Panc1 (cell line): ENCODE results near the gene CACNA1E. TPM values are rescaled to one million over a fixed set of nuclear protein-coding genes. Genes with fewer than 3 reads are reported as not detected.

Source experiments
- ATAC-seq: fragments of 200-7000 bp; cut with Tn5 transposase; 2 replicates; pipeline ENCODE4 v1.9.1; 2020; ENCODE audit warnings: mild to moderate bottlenecking, moderate library complexity
- BruUV-seq: library from RNA; stranded (reverse); fragments of 400-500 nt; replicated peaks from 2 replicates; lab custom pipeline; 2021; lab: Mats Ljungman, UMichigan
- CTCF ChIA-PET: fragments of 300-600 bp; sonication (Branson Sonifier 250); formaldehyde crosslinking; loops from one replicate; lab custom pipeline; 2022; ENCODE audit warnings: antibody characterized with exemption; lab: Charles Lee
- POLR2A ChIA-PET: fragments of 300-600 bp; sonication (Branson Sonifier 250); formaldehyde crosslinking; loops from one replicate; lab custom pipeline; 2022; ENCODE audit warnings: antibody characterized with exemption; lab: Charles Lee
- DNase-seq: peaks from one replicate; pipeline ENCODE4 v3.0.0-alpha.2; 2010; ENCODE audit warnings: low read depth, low spot score
- H3K27ac ChIP-seq: 2 replicates; pipeline ENCODE4 v1.5.1; 2011; ENCODE audit warnings: mild to moderate bottlenecking, low read length, inconsistent platforms
- H3K27me3 ChIP-seq: fragments of 200-500 bp; sonication (Bioruptor generic); 2 replicates; pipeline ENCODE4 v1.6.0; 2014; ENCODE audit warnings: low read length, inconsistent platforms; ENCODE audit not compliant: control insufficient read depth, insufficient read depth
- H3K36me3 ChIP-seq: fragments of 200-500 bp; sonication (Bioruptor generic); 2 replicates; pipeline ENCODE4 v1.5.1; 2014; ENCODE audit warnings: inconsistent platforms, mild to moderate bottlenecking, low read length, moderate library complexity; ENCODE audit not compliant: control insufficient read depth, insufficient read depth
- H3K4me1 ChIP-seq: 2 replicates; pipeline ENCODE4 v1.5.1; 2011; ENCODE audit warnings: inconsistent platforms, mild to moderate bottlenecking, low read length, moderate library complexity; ENCODE audit not compliant: control insufficient read depth, insufficient read depth
- H3K4me3 ChIP-seq, 2 experiments: 2 replicates each; pipeline ENCODE4 v1.5.1; 2011 to 2012; ENCODE audit warnings: low read depth in 2 of 2, low read length in 2 of 2, mild to moderate bottlenecking in 2 of 2, inconsistent platforms in 1 of 2, moderate library complexity in 1 of 2
- H3K9me3 ChIP-seq: fragments of 200-500 bp; sonication (Bioruptor generic); 2 replicates; pipeline ENCODE4 v1.5.1; 2014; ENCODE audit warnings: low read depth, mild to moderate bottlenecking, inconsistent platforms, low read length, moderate library complexity; ENCODE audit not compliant: control insufficient read depth, insufficient read depth
- CTCF ChIP-seq: fragments of 450-650 bp; IDR thresholded peaks from 2 replicates; pipeline ENCODE4 v1.5.1; 2017; ENCODE audit warnings: mild to moderate bottlenecking
- POLR2AphosphoS5 ChIP-seq: IDR thresholded peaks from 2 replicates; pipeline ENCODE4 v1.6.1; 2012; ENCODE audit warnings: mild to moderate bottlenecking, low read depth, low read length, moderate library complexity
- SIN3A ChIP-seq: IDR thresholded peaks from 2 replicates; pipeline ENCODE4 v1.6.1; 2012; ENCODE audit warnings: low read depth, mild to moderate bottlenecking, low read length, moderate library complexity, borderline replicate concordance; ENCODE audit not compliant: insufficient read depth
- TCF7L2 ChIP-seq: IDR thresholded peaks from 2 replicates; pipeline ENCODE4 v1.6.1; 2011; ENCODE audit warnings: mild to moderate bottlenecking, low read depth, low read length, inconsistent platforms
- in situ Hi-C: cut with HindIII; loops from 2 replicates; pipeline ENCODE4 v1.10.0; 2016; ENCODE audit warnings: low sequenced_read_pairs, low pct_unique_long_range_greater_than_20kb
- intact Hi-C: fragments of 100-400 bp; cut with micrococcal nuclease; formaldehyde crosslinking; loops from one replicate; pipeline ENCODE4 v1.10.0; 2022; ENCODE audit not compliant: unreplicated experiment
- total RNA-seq: library from RNA; stranded (reverse); gene quantifications from one replicate; pipeline ENCODE4 v1.2.1, GENCODE V29; 2021; ENCODE audit not compliant: unreplicated experiment
- TF ChIP-seq, protein P1 (sequence below), 2 experiments: IDR thresholded peaks; 2 replicates each; pipeline ENCODE4 v1.6.1; 2011 to 2012; ENCODE audit warnings: low read depth in 2 of 2, control low read depth in 1 of 2, low read length in 1 of 2, mild to moderate bottlenecking in 1 of 2, moderate library complexity in 1 of 2; ENCODE audit not compliant: insufficient read depth in 1 of 2

The CACNA1E gene
- total RNA-seq, 1 experiment from 2014 or later: not detected

DNA sequence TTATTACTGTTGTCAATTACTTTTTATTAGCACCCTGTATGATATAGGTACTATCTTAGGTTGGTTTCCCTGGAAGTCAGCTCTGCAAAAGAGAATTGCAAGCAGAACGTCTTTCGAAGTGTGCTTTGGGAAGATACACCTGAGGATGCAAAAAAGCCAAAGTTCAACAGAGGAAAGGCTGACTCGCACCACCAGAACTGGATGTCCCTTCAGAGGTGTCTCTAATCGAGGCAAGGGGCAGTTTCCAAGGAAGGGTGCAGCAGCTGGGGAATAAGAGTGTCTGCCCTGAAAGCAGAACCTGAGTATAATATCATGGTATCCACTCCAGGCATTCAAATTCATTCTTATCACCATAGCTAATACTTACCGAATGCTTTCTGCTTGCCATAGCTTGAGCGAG lies 149.6 kb downstream of the CACNA1E start:
- H3K27me3 ChIP-seq: peaks cover 3% of the 10 kb centered on the region; the same call in 1 of the 2 replicates
- H3K9me3 ChIP-seq: no peaks in the 10 kb centered on the region
- no peak for DNase-seq
- no peaks in the 10 kb centered on the region for H3K36me3 ChIP-seq
- ATAC-seq: no peak
- no peak for TF ChIP-seq POLR2AphosphoS5
- TF ChIP-seq SIN3A: no peak
- TF ChIP-seq, protein P1, sequence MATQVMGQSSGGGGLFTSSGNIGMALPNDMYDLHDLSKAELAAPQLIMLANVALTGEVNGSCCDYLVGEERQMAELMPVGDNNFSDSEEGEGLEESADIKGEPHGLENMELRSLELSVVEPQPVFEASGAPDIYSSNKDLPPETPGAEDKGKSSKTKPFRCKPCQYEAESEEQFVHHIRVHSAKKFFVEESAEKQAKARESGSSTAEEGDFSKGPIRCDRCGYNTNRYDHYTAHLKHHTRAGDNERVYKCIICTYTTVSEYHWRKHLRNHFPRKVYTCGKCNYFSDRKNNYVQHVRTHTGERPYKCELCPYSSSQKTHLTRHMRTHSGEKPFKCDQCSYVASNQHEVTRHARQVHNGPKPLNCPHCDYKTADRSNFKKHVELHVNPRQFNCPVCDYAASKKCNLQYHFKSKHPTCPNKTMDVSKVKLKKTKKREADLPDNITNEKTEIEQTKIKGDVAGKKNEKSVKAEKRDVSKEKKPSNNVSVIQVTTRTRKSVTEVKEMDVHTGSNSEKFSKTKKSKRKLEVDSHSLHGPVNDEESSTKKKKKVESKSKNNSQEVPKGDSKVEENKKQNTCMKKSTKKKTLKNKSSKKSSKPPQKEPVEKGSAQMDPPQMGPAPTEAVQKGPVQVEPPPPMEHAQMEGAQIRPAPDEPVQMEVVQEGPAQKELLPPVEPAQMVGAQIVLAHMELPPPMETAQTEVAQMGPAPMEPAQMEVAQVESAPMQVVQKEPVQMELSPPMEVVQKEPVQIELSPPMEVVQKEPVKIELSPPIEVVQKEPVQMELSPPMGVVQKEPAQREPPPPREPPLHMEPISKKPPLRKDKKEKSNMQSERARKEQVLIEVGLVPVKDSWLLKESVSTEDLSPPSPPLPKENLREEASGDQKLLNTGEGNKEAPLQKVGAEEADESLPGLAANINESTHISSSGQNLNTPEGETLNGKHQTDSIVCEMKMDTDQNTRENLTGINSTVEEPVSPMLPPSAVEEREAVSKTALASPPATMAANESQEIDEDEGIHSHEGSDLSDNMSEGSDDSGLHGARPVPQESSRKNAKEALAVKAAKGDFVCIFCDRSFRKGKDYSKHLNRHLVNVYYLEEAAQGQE (IDR thresholded peaks at IDR 0.05; ENCODE audit: insufficient read depth in 1 of 2, low read depth in 2 of 2, low read length in 1 of 2): no peak
- TF ChIP-seq TCF7L2: no peak
- TF ChIP-seq CTCF: no peak; the same call in 1 of the 2 replicates
- H3K27ac ChIP-seq: no peak overlapping the region
- H3K4me3 ChIP-seq: no peak overlapping the region
- in situ Hi-C loops (no loop called here), intact Hi-C loops (no loop called here)
- ChIA-PET POLR2A (no interaction called here), CTCF (no interaction called here)
- H3K4me1 ChIP-seq: no peaks in the 10 kb centered on the region
- no TSS peak for BruUV-seq

- no peaks in the 10 kb centered on the region for H3K36me3 ChIP-seq
- no peak overlapping the region for H3K27ac ChIP-seq
- ChIA-PET POLR2A (no interaction called here), CTCF (no interaction called here)
- in situ Hi-C loops (no loop called here), intact Hi-C loops (no loop called here)
- no peak for DNase-seq
- no peak overlapping the region for H3K4me3 ChIP-seq
- TF ChIP-seq, protein P1 (IDR thresholded peaks at IDR 0.05; ENCODE audit: insufficient read depth in 1 of 2, low read depth in 2 of 2, low read length in 1 of 2): no peak
- TF ChIP-seq CTCF: no peak
- TF ChIP-seq SIN3A: no peak
- no peak for TF ChIP-seq TCF7L2
- TF ChIP-seq POLR2AphosphoS5: no peak
- no peaks in the 10 kb centered on the region for H3K4me1 ChIP-seq
- no peaks in the 10 kb centered on the region for H3K9me3 ChIP-seq
- ATAC-seq: no peak
- no TSS peak for BruUV-seq
- peaks cover 2% of the 10 kb centered on the region; the same call in 1 of the 2 replicates for H3K27me3 ChIP-seq
Measured at GRCh38 chr1:181635110-181635509, 151.8 kb downstream of the CACNA1E start.
